ENCODE data around the gene LY9.
A peak's percentile ranks its signal among the peaks of the same experiment; 100 is the strongest.

LY9 gene

DNA sequence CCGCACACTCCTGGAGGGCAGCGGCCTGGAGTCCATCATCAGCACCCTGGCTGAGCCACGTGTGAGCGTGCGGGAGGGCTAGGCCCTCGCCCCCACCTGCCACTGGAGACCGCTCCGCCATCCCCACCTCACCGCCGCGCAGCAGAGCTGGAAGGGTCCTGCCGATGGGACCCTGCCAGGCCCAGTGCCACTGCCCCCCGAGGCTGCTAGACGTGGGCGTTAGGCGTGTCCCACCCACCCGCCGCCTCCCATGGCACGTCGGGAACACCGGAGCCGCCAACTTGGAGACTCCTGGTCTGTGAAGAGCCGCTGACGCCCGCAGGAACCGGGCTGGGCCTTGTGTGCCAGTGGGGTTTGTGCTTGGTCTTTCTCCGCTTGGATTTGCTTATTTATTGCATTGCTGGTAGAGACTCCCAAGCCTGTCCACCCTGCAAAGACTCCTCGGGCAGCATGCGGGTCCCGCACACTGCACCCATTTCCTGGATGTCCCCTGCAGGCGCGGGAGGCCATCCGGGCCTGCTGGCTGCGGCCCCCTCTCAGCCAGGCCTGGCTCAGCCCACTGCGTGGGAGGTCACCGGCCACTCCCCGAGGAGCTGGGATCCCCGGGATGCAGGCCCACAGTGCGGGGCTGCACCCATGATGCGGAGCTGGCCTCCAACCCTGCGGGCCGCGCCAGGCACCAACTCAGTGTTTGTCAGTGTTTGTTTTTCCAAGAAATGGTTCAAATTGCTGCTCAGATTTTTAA lies 6.0 kb downstream of the LY9 start:
- no peak for DNase-seq

GRCh38 chr1:160806109-160806665 lies 10.2 kb downstream of the LY9 start:
- DNase-seq, result no peak

GRCh38 chr1:160806784-160807183 lies 10.8 kb downstream of the LY9 start:
- DNase-seq, result no peak

GRCh38 chr1:160807247-160807646 lies 11.3 kb downstream of the LY9 start:
- DNase-seq, result no peak

- DNase-seq, result no peak
Measured at GRCh38 chr1:160807738-160808137, 11.8 kb downstream of the LY9 start.

DNA sequence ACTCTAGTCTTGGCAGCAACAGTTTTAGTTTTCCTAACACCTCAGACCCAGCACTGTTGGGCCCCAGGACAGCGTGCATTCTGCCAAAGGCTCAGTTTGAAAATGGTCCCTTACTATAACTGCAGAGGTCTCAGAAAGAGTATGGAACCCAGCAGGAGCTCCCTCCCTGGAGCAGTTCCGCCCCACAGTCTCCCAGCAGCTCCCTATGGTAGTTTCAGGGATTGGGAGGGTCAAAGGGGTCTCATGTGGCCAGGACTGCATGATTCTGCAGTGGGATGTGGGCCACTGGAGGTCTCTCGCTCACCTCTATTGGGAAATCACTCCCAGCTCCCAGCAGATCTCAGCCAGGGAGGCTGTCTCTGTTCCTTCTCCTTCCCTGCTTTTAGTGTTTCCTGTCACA lies 12.3 kb downstream of the LY9 start:
- no peak for DNase-seq

DNA sequence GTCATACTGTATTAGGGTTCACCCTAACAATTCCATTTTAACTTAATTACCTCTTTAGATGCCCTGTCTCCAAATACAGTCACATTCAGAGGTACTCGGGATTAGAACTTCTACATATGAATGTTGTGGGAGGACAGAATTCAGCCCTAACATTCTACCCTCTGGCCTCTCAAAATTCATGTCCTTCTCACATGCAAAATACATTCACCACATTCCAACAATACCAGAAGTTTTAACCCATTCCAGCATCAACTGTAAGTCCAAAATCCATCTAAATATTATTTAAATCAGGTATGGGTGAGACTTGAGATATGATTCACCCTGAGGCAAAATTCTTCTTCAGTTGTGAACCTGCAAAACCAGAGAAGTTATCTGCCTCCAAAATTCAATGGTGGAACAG lies 14.5 kb downstream of the LY9 start:
- DNase-seq, result no peak

DNA sequence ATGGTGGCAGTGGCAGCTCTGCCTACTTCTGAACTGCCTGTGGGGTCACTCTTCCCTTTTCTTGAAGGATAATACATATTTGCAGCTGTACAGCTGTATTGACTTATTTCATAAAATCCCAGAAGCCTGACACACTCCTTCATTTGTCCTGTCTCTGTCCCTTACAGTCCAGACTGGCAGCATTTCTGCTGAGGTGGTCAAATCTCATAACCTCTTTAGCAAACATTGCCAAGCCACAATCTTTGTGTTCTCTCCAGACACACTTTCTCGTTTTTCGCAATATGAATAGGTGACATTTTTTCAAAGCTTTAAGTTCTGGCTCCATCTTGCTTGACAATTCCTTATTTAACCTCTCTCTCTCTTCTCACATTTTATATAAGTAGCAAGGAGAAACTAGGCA lies 15.2 kb downstream of the LY9 start:
- DNase-seq, result no peak

GRCh38 chr1:160813215-160813614 lies 17.2 kb downstream of the LY9 start:
- no peak for DNase-seq

DNA sequence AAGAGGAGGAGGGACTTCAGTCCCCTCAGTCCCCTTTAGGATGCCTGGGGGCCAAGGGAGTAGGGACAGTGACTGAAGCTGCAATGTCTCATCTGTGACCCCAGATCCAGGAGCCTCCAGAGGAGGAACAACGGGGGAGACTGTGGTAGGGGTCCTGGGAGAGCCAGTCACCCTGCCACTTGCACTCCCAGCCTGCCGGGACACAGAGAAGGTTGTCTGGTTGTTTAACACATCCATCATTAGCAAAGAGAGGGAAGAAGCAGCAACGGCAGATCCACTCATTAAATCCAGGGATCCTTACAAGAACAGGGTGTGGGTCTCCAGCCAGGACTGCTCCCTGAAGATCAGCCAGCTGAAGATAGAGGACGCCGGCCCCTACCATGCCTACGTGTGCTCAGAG lies 18.3 kb downstream of the LY9 start:
- no peak for DNase-seq

DNA sequence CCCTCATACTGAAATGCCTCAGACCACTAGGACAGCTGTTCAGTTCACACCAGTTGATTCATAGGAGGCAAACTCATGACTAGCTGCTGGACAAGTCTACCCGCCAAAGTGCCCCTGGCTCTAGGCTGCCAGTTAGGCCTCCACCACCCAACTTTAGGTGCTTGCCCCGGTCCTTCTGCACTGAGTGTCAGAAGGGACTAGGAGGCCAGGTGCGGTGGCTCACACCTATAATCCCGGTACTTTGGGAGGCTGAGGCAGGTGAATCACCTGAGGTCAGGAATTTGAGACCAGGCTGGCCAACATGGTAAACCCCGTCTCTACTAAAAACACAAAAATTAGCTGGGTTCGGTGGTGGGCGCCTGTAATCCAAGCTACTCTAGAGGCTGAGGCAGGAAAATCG lies 18.9 kb downstream of the LY9 start:
- no peak for DNase-seq

DNA sequence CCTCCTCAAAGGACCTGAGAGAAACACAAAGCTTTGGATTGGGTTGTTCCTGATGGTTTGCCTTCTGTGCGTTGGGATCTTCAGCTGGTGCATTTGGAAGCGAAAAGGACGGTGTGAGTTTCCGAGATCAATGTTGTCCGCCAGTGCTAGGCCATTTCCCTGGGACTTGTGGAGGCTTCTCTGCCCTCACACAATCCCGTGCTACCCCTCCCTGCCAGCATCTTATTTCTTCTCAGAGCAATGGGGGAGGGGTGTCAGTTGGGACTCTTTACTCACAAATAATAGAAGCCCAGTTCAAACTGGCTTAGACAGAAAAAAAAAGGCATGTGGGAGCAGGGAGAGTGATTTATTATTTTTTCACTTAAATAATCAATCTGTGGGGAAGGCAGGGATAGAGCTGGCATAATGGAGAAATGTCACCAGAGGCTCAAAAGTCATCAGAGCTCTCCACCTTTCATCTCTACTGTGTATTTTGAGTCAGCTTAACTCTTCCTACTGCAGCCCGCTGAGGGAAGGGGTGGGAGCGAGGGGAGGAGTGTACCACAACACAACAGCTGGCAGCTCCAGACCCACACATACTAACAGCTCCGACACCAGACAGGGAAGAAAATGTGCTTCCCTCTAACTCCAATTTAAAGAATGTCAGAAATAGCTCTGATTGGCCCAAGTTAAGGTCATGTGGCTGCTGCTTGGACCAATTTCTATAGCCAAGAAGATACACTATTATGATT lies 22.4 kb downstream of the LY9 start:
- no peak for DNase-seq

DNA sequence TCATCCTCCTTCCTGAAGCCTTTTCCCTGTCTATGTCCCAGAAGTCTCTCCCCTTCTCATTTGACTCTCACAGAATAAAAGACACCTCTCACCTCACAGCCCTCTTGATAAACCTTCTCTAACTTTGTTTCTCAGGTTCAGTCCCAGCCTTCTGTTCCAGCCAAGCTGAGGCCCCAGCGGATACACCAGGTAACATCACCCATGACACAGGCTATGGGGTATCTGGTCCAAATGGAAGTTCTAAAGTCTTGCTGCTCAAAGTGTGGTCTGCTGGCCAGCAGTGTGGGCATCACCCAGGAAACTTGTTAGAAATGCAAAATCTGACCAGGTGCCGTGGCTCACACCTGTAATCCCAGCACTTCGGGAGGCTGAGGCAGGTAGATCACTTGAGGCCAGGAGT lies 23.2 kb downstream of the LY9 start:
- no peak for DNase-seq

GRCh38 chr1:160821627-160822026 lies 25.7 kb downstream of the LY9 start:
- DNase-seq, result no peak

- DNase-seq, result no peak
Measured at GRCh38 chr1:160823296-160823695, 27.3 kb downstream of the LY9 start.

DNA sequence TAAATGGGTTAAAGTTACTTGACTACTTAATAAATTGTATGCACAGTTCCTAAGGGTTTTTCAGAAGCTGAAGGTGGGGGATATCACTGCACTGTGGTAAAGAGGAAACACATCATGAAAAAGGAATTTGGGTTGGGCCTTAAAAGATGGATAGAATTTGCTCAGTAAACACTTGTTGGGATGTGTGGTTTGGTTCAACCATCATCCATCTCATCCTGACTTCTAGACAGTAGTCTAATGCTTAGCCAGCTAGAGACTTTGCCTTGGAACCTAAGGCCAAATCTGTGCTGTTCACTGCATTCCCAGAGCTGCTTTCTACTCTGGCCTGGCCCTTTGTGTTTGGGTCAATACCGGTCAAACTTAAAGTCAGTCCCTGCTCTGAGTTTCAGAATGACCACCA lies 30.6 kb downstream of the LY9 start:
- DNase-seq, result no peak

DNA sequence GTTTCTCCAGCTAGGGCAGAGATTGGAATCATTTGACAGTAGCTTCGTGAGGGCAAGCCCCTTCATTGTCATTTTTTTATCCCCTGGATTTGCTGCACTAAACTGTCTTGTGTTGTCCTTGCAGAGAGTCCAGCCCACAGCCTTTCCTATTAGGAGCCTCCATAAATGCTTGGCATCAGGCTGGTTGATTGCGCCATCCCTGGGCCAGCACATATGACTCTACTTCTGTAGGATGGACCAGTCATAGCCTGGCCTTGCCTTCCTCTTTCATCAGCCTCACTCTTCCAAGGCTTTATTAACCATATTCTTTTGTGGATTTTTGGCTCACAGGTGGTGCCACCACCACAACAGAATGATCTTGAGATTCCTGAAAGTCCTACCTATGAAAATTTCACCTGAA lies 31.4 kb downstream of the LY9 start:
- DNase-seq, result no peak

GRCh38 chr1:160829766-160830165 lies 33.8 kb downstream of the LY9 start:
- no peak for DNase-seq

DNA sequence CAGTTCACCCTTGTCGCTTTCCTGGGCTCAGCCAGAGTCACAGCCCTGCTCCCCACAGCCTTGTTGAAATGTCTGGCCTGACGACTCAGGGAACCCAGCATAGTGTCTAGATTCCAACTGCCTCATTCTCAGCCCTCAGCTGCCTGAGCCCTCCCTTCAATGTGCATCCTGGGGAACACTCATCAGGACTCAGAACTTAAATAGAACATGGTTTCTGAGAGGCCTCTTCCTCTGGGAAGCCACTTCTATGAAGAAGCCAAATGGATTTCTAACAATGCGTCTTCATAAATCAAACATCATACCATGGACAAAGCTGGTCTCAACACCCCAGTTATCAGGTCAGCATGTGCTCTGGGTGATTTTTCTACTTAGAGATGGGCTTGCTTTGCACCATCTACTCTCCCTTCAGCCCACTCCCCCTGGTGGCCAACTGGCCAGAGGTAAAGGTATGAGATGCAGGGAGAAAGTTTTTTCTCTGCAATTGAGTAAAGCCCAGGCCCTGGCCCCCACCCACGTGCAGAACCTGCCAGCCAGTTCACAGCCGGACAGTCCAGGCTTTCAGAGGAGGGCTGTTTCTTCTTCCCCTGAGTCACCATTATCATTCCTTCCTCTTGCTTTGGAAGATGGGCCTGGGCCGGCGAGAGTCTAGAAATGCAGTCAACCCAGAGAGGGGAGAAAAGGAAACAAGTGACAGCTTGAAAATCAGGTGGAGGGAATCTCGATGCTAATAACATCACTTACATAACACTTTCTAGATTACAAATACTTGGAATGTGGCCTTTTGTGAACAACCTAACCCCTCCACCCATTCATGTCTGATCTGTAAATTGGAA lies 34.6 kb downstream of the LY9 start:
- peak in 1 of 14 donors; percentile 10 for DNase-seq

- DNase-seq, result peak in 1 of 14 donors; percentile 6
Measured at GRCh38 chr1:160834945-160835565, 39.1 kb downstream of the LY9 start.

GRCh38 chr1:160835751-160836150 lies 39.8 kb downstream of the LY9 start:
- DNase-seq, result no peak

DNA sequence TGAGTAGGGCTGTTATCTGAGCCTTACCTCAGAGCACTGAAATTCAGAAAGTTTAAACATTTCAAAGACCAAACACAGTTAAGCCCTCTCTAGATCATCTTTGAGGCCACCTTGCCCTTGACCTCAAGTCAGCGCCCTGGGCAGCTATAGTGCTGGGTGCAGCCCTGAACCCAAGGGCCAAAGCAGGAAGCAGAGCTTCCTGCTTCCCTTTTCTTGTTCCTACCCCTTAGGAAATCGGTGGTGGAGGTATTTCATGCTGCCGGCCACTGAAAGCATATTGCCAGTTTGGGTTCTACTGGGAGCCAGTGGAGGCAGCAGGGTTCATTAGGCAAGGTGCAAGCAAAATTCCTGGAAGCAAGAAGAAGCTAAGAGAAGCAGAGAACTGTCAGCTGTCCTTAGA lies 40.6 kb downstream of the LY9 start:
- no peak for DNase-seq
